ENCODE results near the gene GPATCH1.

DNA sequence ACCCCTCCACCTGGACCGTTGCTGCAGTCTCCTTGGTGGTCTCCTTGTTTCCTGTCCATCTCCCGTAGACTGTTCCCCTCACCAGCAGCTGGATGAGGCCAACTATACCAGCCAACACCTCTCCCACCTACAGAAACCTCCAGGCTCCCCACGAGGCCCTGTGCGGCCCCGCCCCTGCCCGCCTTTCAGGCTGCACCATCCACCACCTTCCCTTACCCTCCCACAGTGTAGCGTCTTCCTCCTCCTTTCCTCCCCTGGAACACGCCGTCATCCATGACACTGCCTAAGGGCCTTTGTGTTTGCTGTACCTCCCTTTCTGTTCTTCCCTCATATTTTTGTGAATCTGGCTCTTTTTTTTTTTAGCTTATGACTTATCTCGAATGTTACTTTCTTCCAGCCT is 27.2 kb downstream of the GPATCH1 start:
- TF ChIP-seq GATA2 (IDR thresholded peaks at IDR 0.05; ENCODE audit: low read depth, low read length) (no peak), GATA3 (IDR thresholded peaks at IDR 0.05; ENCODE audit: low read depth, low read length) (no peak)
